Erythroblast (primary cell): ENCODE results near the gene CCDC192.

Experiments
- GATA1 ChIP-seq: IDR thresholded peaks from 2 replicates; pipeline ENCODE4 v1.6.1; 2011; ENCODE audit warnings: low read depth, mild to moderate bottlenecking, control low read depth, low read length, moderate library complexity
- POLR2A ChIP-seq: IDR thresholded peaks from 2 replicates; pipeline ENCODE4 v1.6.1; 2011; ENCODE audit warnings: mild to moderate bottlenecking, low read length

- TF ChIP-seq POLR2A (no peak), GATA1 (no peak)
These were observed 128.9 kb downstream of the CCDC192 start for GRCh38 chr5:127832067-127832466.
